Endothelial cell of umbilical vein (primary cell): ENCODE data around the gene GTF2IRD1. TPM values are rescaled to one million over a fixed set of nuclear protein-coding genes. Genes with fewer than 3 reads are reported as not detected.

Experiments used
- BruUV-seq: library from RNA; stranded (reverse); fragments of 400-500 nt; replicated peaks from 2 replicates; lab custom pipeline; 2021; lab: Mats Ljungman, UMichigan
- CTCF ChIA-PET: fragments of 300-600, 350-600 bp; sonication (Branson Sonifier 250); formaldehyde crosslinking; loops from one replicate; lab custom pipeline; 2021; ENCODE audit warnings: antibody characterized with exemption, inconsistent platforms; lab: Charles Lee
- POLR2A ChIA-PET: fragments of 300-600, 350-600 bp; sonication (Branson Sonifier 250); formaldehyde crosslinking; loops from one replicate; lab custom pipeline; 2021; ENCODE audit warnings: antibody characterized with exemption, inconsistent platforms; lab: Charles Lee
- DNase-seq: peaks from one replicate; pipeline ENCODE4 v3.0.0-alpha.2; 2011; ENCODE audit warnings: low read depth, low spot score
- FAIRE-seq: peaks from 2 replicates; lab custom pipeline; 2011; peaks lifted over from hg19 to GRCh38; lab: Jason Lieb, UNC
- H2AFZ ChIP-seq: 2 replicates; pipeline ENCODE4 v1.6.0; 2012; ENCODE audit warnings: low read depth, low read length, control low read depth, inconsistent platforms
- H3K27ac ChIP-seq: 2 replicates; pipeline ENCODE4 v1.5.1; 2011; ENCODE audit warnings: low read depth, mild to moderate bottlenecking, control low read depth, low read length, moderate library complexity; ENCODE audit not compliant: insufficient read depth
- H3K27me3 ChIP-seq, 2 experiments: 2 replicates each; pipeline versions ENCODE4 v1.6.0 to v1.6.1; 2011; ENCODE audit warnings: low read length in 2 of 2, mixed read lengths in 1 of 2; ENCODE audit not compliant: control insufficient read depth in 2 of 2, insufficient read depth in 2 of 2
- H3K36me3 ChIP-seq, 2 experiments: 2 replicates in 1 of 2; 3 replicates in 1 of 2; pipeline ENCODE4 v1.5.1; 2011; ENCODE audit warnings: low read length in 2 of 2, mild to moderate bottlenecking in 1 of 2, moderate library complexity in 1 of 2; ENCODE audit not compliant: control insufficient read depth in 2 of 2, insufficient read depth in 2 of 2; ENCODE audit errors: extremely low read depth in 1 of 2
- H3K4me1 ChIP-seq: 3 replicates; pipeline ENCODE4 v1.5.1; 2011; ENCODE audit warnings: mild to moderate bottlenecking, low read length; ENCODE audit not compliant: control insufficient read depth, insufficient read depth; ENCODE audit errors: extremely low read depth
- H3K4me2 ChIP-seq: 2 replicates; pipeline ENCODE4 v1.6.1; 2011; ENCODE audit warnings: low read length, control low read depth, mixed read lengths; ENCODE audit not compliant: insufficient read depth
- H3K4me3 ChIP-seq, 3 experiments: fragments of 200-600 bp in 1 of 3; sonication (generic), shearing (Covaris generic) in 1 of 3; replicated peaks in 1 of 3; 2 replicates each; pipeline ENCODE4 v1.5.1; 2011 to 2016; ENCODE audit warnings: control low read depth in 3 of 3, low read length in 3 of 3, mild to moderate bottlenecking in 2 of 3, inconsistent platforms in 1 of 3, low read depth in 1 of 3, moderate library complexity in 1 of 3; ENCODE audit not compliant: insufficient read depth in 1 of 3
- H3K79me2 ChIP-seq: 2 replicates; pipeline ENCODE4 v1.6.0; 2012; ENCODE audit warnings: low read length, inconsistent platforms; ENCODE audit not compliant: control insufficient read depth, insufficient read depth
- H3K9ac ChIP-seq: replicated peaks from 2 replicates; pipeline ENCODE3; 2011; ENCODE audit warnings: low read length, control low read depth; ENCODE audit not compliant: insufficient read depth; ENCODE audit errors: extremely low read depth
- H3K9me1 ChIP-seq: replicated peaks from 3 replicates; pipeline ENCODE4 v1.6.0; 2011; ENCODE audit warnings: mild to moderate bottlenecking, low read length; ENCODE audit not compliant: control insufficient read depth, insufficient read depth; ENCODE audit errors: extremely low read depth
- H3K9me3 ChIP-seq: replicated peaks from 2 replicates; pipeline ENCODE4 v1.5.1; 2012; ENCODE audit warnings: low read length, inconsistent platforms; ENCODE audit not compliant: control insufficient read depth, insufficient read depth
- H4K20me1 ChIP-seq: replicated peaks from 2 replicates; pipeline ENCODE3; 2011; ENCODE audit warnings: mild to moderate bottlenecking, low read length; ENCODE audit not compliant: control insufficient read depth, insufficient read depth; ENCODE audit errors: extremely low read depth
- EZH2 ChIP-seq: IDR thresholded peaks from 2 replicates; pipeline ENCODE4 v1.6.1; 2012; ENCODE audit warnings: borderline replicate concordance, low read depth, mild to moderate bottlenecking, moderate library complexity, low read length, inconsistent platforms; ENCODE audit not compliant: severe bottlenecking
- FOS ChIP-seq: IDR thresholded peaks from 2 replicates; pipeline ENCODE4 v1.6.1; 2011; ENCODE audit warnings: mild to moderate bottlenecking, low read length, moderate library complexity, borderline replicate concordance; ENCODE audit not compliant: insufficient read depth
- GATA2 ChIP-seq: IDR thresholded peaks from 2 replicates; pipeline ENCODE4 v1.7.0; 2011; ENCODE audit warnings: low read depth, mild to moderate bottlenecking, moderate library complexity, mixed read lengths, low read length; ENCODE audit not compliant: insufficient read length, insufficient read depth
- MAX ChIP-seq: IDR thresholded peaks from 2 replicates; pipeline ENCODE4 v1.6.1; 2011; ENCODE audit not compliant: insufficient read depth, insufficient read length
- MYC ChIP-seq: IDR thresholded peaks from one replicate; pipeline ENCODE4 v1.6.1; 2011; ENCODE audit warnings: mild to moderate bottlenecking, low read depth, low read length
- POLR2A ChIP-seq: IDR thresholded peaks from 2 replicates; pipeline ENCODE4 v1.6.1; 2012; ENCODE audit warnings: low read depth, mild to moderate bottlenecking, control low read depth, low read length
- dilution Hi-C: fragments of 300-500 bp; cut with MboI; formaldehyde crosslinking; loops from one replicate; pipeline ENCODE4 v1.15.0; 2019; ENCODE audit warnings: low sequenced_read_pairs; ENCODE audit not compliant: extremely low pct_ligation_motif_present
- intact Hi-C: fragments of 100-400 bp; cut with micrococcal nuclease; formaldehyde crosslinking; loops from one replicate; pipeline ENCODE4 v1.10.0; 2022
- polyA plus RNA-seq, 4 experiments: library from polyadenylated mRNA; depleted of rRNA in 3 of 4; stranded (reverse) in 3 of 4; unstranded in 1 of 4; fragments of >200 nt; gene quantifications; 2 replicates each; pipeline versions ENCODE4 v1.2.1 to v1.2.3, GENCODE V29; 2011 to 2012; ENCODE audit warnings: missing spikeins in 1 of 4
- total RNA-seq: library from RNA; stranded (reverse); gene quantifications from 2 replicates; pipeline ENCODE4 v1.2.3, GENCODE V29; 2021

Gene GTF2IRD1
- total and polyA plus RNA-seq, 2 donors (not counting 3 experiments of a cell fraction or from before 2014, with no cell fraction given) = 14.2 to 24.2 TPM

GRCh38 chr7:74454925-74455288 lies 1.2 kb downstream of the GTF2IRD1 start:
- no peak for DNase-seq
- H3K9me1 ChIP-seq = no peaks in the 10 kb centered on the region
- H3K4me3 ChIP-seq = peak overlapping the region in 2 of 3 experiments; percentile 39 to 76
- ChIA-PET CTCF (no interaction called here), POLR2A (no interaction called here)
- peaks cover 8% of the 10 kb centered on the region for H3K79me2 ChIP-seq
- no peak overlapping the region for H3K9ac ChIP-seq
- intact Hi-C loops = loop anchor here (10.0 kb wide), 1 partner anchor 200 kb away; the partner anchor contains the start of gene GTF2I
- H3K4me2 ChIP-seq = no peak overlapping the region
- peaks cover 9% of the 10 kb centered on the region for H3K4me1 ChIP-seq
- TF ChIP-seq MAX (no peak), EZH2 (no peak), POLR2A (no peak), FOS (no peak), MYC (no peak)
- no peak overlapping the region for H2AFZ ChIP-seq
- no peak overlapping the region for H3K27ac ChIP-seq
- no peak for FAIRE-seq
- dilution Hi-C loops = no loop called here
- H3K36me3 ChIP-seq = no peaks in the 10 kb centered on the region
- H3K9me3 ChIP-seq = no peaks in the 10 kb centered on the region
- BruUV-seq = no TSS peak
- no peaks in the 10 kb centered on the region for H3K27me3 ChIP-seq
- no peaks in the 10 kb centered on the region for H4K20me1 ChIP-seq

- no TSS peak for BruUV-seq
- no peaks in the 10 kb centered on the region for H3K9me3 ChIP-seq
- no peaks in the 10 kb centered on the region for H3K36me3 ChIP-seq
- H3K27ac ChIP-seq = no peak overlapping the region
- dilution Hi-C loops (no loop called here), intact Hi-C loops (loop anchor here (10.0 kb wide), 1 partner anchor 199 kb away; the partner anchor contains the start of gene GTF2I)
- ChIA-PET POLR2A (no interaction called here), CTCF (no interaction called here)
- FAIRE-seq = no peak
- H3K79me2 ChIP-seq = peaks cover 8% of the 10 kb centered on the region
- H3K27me3 ChIP-seq = no peaks in the 10 kb centered on the region
- no peak overlapping the region for H3K9ac ChIP-seq
- H3K9me1 ChIP-seq = no peaks in the 10 kb centered on the region
- peaks cover 9% of the 10 kb centered on the region for H3K4me1 ChIP-seq
- no peak for DNase-seq
- H4K20me1 ChIP-seq = no peaks in the 10 kb centered on the region
- H3K4me2 ChIP-seq = no peak overlapping the region
- no peak overlapping the region for H2AFZ ChIP-seq
- H3K4me3 ChIP-seq = no peak overlapping the region
- TF ChIP-seq MYC (no peak), FOS (no peak), EZH2 (no peak), GATA2 (no peak)
Measured at GRCh38 chr7:74455291-74455804, 1.6 kb downstream of the GTF2IRD1 start.
